Measurements from ENCODE around the gene TMEM9B.

DNA sequence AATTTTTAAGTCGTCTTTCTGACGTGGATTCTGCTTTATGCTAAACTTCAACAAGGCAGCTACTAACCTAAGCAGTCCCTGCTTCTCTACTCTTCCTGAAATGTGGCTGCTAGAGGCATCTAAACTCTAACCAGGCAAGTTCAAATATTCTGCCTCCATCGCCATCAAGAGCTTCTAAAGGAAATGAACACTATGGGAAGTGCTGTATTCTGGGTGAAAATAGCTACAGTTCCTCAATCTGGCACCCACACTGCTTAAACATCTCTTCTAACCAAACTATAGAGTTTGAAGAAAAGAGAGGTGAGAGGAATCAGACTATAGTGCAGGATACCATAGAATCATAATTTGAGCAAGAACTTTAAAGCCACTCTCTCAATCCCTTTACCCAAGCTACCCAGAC is 33.2 kb upstream of the TMEM9B start:
- no peak for TF ChIP-seq CTCF (conservative IDR thresholded peaks at IDR 0.05; ENCODE audit: low read depth in 2 of 2)
- no peak for TF ChIP-seq POLR2AphosphoS5 (IDR thresholded peaks at IDR 0.05; ENCODE audit: low read depth)
- no peak for TF ChIP-seq EZH2 (IDR thresholded peaks at IDR 0.05; ENCODE audit: low read depth, unreplicated experiment)
- no peak for TF ChIP-seq EZH2phosphoT487 (IDR thresholded peaks at IDR 0.05; ENCODE audit: unreplicated experiment)
- TF ChIP-seq NANOG (IDR thresholded peaks at IDR 0.05; ENCODE audit: borderline replicate concordance), result no peak
- no peak for TF ChIP-seq CREB1 (CRISPR knock-in tag; IDR thresholded peaks at IDR 0.05; ENCODE audit: low read depth)
- TF ChIP-seq, protein P1, sequence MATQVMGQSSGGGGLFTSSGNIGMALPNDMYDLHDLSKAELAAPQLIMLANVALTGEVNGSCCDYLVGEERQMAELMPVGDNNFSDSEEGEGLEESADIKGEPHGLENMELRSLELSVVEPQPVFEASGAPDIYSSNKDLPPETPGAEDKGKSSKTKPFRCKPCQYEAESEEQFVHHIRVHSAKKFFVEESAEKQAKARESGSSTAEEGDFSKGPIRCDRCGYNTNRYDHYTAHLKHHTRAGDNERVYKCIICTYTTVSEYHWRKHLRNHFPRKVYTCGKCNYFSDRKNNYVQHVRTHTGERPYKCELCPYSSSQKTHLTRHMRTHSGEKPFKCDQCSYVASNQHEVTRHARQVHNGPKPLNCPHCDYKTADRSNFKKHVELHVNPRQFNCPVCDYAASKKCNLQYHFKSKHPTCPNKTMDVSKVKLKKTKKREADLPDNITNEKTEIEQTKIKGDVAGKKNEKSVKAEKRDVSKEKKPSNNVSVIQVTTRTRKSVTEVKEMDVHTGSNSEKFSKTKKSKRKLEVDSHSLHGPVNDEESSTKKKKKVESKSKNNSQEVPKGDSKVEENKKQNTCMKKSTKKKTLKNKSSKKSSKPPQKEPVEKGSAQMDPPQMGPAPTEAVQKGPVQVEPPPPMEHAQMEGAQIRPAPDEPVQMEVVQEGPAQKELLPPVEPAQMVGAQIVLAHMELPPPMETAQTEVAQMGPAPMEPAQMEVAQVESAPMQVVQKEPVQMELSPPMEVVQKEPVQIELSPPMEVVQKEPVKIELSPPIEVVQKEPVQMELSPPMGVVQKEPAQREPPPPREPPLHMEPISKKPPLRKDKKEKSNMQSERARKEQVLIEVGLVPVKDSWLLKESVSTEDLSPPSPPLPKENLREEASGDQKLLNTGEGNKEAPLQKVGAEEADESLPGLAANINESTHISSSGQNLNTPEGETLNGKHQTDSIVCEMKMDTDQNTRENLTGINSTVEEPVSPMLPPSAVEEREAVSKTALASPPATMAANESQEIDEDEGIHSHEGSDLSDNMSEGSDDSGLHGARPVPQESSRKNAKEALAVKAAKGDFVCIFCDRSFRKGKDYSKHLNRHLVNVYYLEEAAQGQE (IDR thresholded peaks at IDR 0.05; ENCODE audit: unreplicated experiment), result no peak
- no peak for TF ChIP-seq ZNF114 (CRISPR knock-in tag; IDR thresholded peaks at IDR 0.05)
- no peak for TF ChIP-seq JUNB (IDR thresholded peaks at IDR 0.05; ENCODE audit: unreplicated experiment)
- no peak for TF ChIP-seq STAT1 (IDR thresholded peaks at IDR 0.05; ENCODE audit: unreplicated experiment)

Measured in GM23338 (cell line).